NCI-H146 treated with DMSO at 0.1 percent for 48 hours (cell line): ENCODE measurements around the gene HILPDA.
"Not testable (repeated sequence)": the region's sequence is repeated elsewhere in the genome, so short reads cannot be mapped to it uniquely, and the experiment has no call there.

Experiments used
- DNase-seq: peaks from one replicate; lab custom pipeline; 2025; ENCODE audit not compliant: unreplicated experiment; lab: John Stamatoyannopoulos, UW

HILPDA gene

DNA sequence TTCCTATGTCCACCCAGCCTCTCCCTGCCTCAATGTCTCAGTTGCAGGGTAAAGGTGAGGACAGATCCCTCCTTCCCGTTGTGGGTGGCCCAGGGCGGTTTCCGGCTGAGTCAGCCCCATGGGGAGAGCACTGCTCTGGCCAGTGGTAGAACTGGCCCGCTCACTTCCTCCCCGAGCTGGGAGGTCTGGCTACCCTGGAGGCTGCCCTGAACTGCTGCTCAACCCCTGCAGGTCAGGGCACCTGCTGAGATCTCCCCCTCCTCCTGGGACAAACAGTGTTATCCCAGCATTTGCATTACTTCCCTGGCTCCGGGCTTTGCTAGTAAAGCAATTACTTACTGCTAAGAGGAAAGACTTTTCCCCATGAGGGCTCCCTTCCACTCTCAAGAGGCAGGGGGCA lies 24.5 kb upstream of the HILPDA start:
- DNase-seq: no peak

DNA sequence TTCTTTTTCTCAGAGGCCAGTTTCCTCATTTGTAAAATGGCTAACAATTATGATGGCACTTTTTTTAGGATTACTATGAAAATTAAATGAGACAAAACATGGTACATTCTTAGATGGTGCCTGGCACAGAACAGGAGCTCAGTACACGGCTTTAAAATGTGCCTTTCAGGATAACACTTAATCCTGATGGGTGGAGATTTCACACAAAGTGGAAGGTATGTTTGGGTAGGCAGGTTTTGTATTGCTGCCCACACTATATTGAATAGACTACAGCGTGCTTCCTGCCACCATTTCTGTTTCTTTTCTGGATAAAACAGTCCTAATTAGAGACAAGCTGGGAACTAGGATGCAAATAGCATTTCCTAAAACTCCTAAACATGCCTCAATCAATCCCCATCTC lies 23.9 kb upstream of the HILPDA start:
- no peak for DNase-seq

GRCh38 chr7:128434413-128435326 lies 21.0 kb upstream of the HILPDA start:
- no peak for DNase-seq

DNA sequence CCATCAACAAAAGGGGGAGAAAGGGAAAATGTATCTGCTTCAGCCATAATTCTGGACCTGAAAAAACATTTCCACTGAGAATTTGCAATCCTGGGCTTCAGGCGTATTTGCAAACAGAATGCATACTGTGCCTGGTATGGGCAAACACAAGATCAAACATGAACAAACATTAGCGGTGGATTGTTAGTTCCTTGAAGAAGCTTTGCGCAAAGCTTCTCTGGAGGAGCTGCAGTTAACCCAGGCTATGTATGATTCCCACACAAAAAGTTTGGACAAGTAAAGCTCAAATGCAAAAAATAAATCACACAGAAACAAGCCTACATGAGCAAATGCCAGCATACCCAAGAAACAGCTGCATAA lies 20.4 kb upstream of the HILPDA start:
- peak; percentile 20 for DNase-seq

DNA sequence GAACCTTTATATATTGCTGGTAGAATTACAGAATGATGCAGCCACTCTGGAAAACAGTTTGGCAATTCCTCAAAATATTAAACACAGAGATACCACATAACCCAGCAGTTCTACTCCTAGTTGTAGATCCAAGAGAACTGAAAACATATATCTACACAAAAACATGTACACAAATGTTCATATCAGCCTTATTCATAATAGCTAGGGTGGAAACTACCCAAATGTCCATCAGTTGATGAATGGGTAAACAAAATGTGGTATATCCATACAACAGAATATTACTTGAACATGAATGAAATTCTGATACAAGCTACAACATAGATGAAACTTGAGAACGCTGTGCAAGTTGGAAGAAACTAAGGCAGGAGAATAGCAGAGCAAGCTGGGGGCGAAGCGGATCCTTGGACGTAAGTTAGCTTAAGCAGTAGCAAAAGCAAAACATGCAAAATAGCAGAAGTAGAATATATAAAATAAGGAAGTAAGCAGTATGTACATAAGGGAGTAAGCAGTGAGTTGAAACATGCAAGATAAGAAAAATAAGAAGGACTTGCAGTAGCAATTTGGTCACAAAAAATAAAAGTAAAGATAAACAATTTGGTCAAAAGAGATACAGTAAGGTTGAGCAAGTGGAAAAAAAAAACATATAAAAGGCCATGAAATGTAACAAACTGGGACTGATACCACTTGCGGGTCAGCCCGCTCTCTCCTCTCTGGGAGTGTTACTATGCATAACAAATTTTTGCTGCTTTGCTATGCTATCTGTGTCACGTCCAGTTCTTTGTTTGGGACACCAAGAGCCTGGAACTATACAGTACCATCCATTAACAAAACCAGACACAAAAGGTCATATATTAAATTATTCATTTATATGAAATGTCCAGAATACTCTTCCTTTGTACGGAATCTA lies 18.0 kb upstream of the HILPDA start:
- no peak for DNase-seq

DNA sequence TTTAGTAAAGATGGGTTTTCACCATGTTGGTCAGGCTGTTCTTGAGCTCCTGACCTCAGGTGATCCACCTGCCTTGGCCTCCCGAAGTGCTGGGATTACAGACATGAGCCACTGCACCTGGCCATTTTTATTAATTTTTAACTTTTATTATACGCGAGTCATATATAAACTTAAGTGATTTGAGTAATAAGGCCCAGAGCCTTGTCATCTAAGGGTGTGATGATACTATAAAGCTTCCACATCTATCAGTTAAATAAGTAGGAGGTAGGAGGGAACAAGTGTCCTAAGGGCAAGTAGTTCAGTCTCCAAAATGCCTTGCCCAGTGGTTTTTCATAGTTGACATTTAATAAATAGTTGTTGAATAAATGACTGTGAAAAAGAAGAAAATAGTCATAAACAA lies 13.3 kb upstream of the HILPDA start:
- DNase-seq: no peak

DNA sequence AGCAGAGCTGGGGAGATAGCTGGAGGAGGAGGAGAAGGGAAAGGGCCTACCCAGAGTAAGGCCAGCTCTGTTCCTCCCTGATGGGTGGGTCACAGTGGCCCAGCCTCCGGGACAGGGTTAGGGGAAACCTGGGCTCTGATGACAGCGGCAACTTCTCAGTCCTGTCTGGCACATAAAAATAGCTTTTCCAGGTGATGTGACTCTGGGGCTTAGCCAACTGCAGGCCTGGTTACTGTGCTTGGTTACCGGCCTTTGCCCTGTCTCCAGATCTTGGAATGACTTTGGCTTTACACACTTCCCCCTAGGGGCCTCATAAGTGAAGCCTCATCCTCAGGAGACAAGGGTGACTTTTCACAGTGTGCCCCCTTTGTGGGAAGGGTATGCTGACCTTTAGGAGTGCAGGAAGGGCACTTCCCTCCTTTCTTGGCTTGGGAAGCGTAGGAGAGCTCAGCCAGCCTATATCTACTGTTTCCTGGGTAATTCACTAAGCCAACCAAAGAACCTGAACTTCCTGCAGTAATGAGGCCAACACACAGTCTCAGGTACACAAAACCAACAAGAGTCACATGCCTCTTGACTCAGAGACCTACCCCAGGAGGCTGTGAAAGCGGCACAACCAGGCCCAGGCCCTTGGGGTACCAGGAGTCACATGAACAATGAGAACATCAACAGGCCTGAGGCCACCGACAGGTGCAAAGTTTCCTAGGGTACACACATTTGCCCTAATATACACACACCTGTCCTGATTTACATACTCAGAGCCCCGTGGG lies 11.7 kb upstream of the HILPDA start:
- peak; percentile 98 for DNase-seq

GRCh38 chr7:128446306-128446705 lies 9.4 kb upstream of the HILPDA start:
- no peak for DNase-seq

- DNase-seq: no peak
Measured at GRCh38 chr7:128447941-128448564, 7.6 kb upstream of the HILPDA start.

DNA sequence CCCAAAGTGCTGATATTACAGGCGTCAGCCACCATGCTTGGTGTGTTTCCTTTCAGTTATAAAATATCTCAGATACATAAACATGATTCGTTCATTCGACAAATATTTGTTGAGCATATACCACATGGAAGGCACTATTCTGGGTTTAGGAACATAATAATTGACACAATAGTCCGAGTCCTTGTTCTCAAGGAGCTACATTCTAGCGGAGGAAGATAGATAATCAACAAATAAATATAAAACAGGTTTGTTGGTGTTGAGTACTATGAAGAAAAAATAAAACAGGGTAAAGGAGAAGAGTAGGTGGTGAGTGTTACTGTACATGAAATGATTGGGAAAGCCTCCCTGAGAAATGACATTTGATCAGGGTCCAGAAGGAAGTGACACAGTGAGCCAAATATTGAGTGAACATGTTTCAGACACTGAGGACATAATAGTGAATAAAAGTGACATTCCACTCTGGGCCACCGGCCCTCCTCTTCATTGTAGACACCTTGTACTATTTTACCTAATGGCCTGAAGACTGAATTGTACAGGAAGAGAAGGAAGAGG lies 6.9 kb upstream of the HILPDA start:
- no peak for DNase-seq

GRCh38 chr7:128450409-128450808 lies 5.3 kb upstream of the HILPDA start:
- DNase-seq: no peak

DNA sequence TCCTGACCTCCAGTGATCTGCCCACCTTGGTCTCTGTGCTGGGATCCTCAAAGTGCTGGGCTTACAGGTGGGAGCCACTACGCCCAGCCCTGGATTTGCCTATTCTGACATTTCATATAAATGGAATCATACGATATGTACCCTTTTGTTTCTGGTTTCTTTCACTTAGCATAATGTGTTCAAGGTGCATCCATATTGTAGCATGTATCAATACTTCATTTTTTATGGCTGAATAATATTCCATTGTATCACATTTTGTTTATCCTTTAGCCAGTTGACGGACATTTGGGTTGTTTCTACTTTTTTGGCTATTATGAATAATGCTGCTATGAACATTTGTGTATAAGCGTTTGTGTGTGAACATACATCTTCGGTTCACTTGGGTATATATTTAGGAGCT lies 4.8 kb upstream of the HILPDA start:
- DNase-seq: no peak

DNA sequence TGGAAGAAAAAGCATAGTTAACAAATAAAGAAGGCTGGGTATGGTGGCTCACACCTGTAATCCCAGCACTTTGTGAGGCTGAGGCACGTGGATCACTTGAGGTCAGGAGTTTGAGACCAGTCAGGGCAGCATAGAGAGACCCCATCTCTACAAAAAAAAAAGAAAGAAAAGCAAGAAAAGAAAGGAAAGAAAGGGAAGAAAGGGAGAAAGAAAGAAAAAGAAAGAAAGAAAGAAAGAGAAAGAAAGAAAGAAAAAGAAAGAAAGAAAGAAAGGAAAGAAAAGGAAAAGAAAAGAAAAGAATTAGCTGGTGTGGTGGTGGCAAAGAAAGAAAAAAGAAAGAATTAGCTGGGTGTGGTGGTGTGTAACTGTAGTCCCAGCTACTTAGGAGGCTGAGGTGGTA lies 3.1 kb upstream of the HILPDA start:
- no peak for DNase-seq

DNA sequence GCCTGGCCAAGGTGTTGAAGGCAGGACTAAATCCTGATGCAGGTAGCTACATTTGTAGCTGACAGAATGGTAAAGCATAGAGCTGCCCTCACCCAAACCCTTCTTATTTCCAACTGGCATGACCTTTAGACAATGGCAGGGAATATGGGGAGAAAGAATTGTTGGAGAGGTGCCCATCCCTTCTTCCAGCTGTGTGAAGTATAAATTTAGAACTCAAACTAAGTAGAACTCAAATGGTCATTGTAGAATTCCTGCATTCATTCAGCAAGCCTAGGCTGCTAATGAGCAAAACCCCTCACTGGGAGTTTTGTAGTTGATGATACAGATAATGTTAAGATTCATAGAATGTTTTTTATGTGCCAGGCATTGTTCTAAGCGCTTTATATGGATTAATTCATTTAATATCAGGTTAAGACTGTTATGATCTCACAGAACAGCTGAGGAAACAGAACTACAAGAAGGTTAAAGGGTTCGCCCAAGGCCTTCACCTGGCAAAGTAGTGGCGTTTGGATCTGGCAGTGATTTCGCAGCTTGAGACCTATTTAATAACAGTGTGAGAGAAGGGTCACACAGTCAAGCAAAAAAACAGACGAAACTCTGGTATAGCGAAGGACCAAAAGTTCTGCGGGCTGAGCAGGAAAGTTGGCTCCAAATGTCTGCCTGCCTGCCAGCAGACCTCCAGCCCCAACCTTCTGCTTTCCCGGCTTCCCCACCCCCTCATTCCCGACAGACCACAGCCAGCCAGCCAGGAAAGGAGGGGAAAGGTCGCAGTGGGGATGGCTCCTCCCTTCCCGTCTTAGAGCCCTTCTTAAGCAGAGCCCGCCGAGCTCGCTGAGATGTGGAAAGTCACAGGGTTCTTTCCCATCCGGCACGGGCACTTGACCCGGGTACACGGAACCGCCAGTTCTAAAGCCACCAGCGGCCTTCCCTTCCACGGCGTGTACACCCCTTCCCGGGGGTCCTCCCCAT lies 1.6 kb upstream of the HILPDA start:
- no peak for DNase-seq

GRCh38 chr7:128454808-128455542 lies 703 bp upstream of the HILPDA start:
- DNase-seq: no peak

DNA sequence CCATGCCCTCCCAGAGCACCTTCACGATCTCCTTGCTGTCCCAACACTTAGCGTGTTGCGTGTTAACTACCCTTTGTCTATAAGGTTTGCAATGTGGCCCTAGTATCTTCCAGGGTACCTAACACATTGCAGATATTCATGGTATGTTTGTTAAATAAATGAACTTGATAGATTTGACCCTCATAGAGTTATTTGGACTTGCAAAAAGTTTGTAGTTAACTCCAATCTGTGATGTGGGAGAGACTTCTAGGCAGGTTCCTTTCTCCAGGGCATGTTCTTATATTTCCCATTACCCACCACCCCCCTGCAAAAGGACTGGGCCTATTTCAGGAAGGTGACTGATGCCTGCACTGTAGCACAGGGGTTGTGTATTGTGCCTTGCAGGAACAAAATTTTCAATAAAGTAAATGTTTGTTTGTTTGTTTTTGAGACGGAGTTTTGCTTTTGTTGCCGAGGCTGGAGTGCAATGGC lies 612 bp downstream of the HILPDA start:
- no peak for DNase-seq

- not testable (repeated sequence) for DNase-seq
Measured at GRCh38 chr7:128457385-128457784, 1.7 kb downstream of the HILPDA start.

DNA sequence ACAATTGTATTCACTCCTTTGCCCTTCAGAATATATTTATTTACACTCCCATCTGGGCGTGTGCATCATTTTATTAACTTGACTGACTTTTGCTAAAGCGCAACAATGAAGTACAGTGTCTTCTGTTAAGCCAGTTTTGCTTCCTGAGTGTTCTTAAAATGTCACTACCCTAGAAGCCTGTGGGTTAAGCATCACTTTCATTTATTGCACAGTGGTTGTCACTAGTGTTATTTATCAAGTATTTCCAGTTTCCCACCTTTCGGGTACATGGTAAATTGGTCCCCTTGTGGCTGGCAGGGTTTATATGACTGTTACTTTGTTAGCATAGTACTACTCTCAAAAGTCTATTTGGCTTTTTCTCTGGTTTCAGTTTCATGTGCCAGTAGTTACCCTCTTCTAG lies 3.3 kb downstream of the HILPDA start:
- DNase-seq: no peak
